ENCODE data around the gene ERICH6B.

The ERICH6B gene

DNA sequence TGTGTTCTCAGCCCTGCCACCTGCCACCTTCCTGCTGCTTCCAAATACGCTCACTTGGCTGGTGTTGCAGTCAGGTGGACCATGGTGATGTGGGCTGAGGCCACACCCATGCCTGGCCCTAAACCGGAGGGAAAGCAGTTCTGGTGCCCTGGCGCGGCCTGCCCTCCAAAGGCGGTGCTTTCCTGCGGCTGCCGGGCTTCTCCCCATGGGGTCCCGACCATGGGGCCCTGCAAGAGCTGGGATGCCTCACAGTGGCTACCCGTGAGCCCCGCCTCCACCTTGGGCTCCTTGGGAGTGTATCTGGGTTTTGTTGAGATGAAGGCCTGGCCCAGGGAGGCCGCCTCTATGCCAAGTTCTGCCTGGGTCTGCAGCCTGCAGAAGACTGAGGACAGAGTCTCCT, 73.7 kb downstream of the ERICH6B start:
- DNase-seq (ENCODE audit: extremely low spot score): no peak
- ChIA-PET CTCF (no interaction called here), POLR2A (no interaction called here)
- TF ChIP-seq HDGF (IDR thresholded peaks at IDR 0.05; ENCODE audit: borderline replicate concordance): no peak
- no peak for TF ChIP-seq ARNT (IDR thresholded peaks at IDR 0.05)
- TF ChIP-seq TARDBP (IDR thresholded peaks at IDR 0.05): no peak
- no peak for TF ChIP-seq FOXM1 (IDR thresholded peaks at IDR 0.05; ENCODE audit: borderline replicate concordance)
- TF ChIP-seq, protein P1, sequence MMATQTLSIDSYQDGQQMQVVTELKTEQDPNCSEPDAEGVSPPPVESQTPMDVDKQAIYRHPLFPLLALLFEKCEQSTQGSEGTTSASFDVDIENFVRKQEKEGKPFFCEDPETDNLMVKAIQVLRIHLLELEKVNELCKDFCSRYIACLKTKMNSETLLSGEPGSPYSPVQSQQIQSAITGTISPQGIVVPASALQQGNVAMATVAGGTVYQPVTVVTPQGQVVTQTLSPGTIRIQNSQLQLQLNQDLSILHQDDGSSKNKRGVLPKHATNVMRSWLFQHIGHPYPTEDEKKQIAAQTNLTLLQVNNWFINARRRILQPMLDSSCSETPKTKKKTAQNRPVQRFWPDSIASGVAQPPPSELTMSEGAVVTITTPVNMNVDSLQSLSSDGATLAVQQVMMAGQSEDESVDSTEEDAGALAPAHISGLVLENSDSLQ (IDR thresholded peaks at IDR 0.05): no peak
- TF ChIP-seq LEF1 (IDR thresholded peaks at IDR 0.05; ENCODE audit: borderline replicate concordance): no peak
- TF ChIP-seq SP1 (IDR thresholded peaks at IDR 0.05): no peak
- TF ChIP-seq BHLHE40 (IDR thresholded peaks at IDR 0.05; ENCODE audit: borderline replicate concordance): no peak
- no peak for TF ChIP-seq FOXA1 (IDR thresholded peaks at IDR 0.05)
- no peak for TF ChIP-seq ZNF384 (IDR thresholded peaks at IDR 0.05)
- TF ChIP-seq FOXK2 (IDR thresholded peaks at IDR 0.05): no peak
- no peak for TF ChIP-seq ELF4 (IDR thresholded peaks at IDR 0.05)
- TF ChIP-seq SUZ12 (IDR thresholded peaks at IDR 0.05): no peak
- TF ChIP-seq L3MBTL2 (conservative IDR thresholded peaks at IDR 0.05): no peak
- TF ChIP-seq NFRKB (IDR thresholded peaks at IDR 0.05): no peak
- no peak for TF ChIP-seq CTBP1 (IDR thresholded peaks at IDR 0.05; ENCODE audit: borderline replicate concordance)

DNA sequence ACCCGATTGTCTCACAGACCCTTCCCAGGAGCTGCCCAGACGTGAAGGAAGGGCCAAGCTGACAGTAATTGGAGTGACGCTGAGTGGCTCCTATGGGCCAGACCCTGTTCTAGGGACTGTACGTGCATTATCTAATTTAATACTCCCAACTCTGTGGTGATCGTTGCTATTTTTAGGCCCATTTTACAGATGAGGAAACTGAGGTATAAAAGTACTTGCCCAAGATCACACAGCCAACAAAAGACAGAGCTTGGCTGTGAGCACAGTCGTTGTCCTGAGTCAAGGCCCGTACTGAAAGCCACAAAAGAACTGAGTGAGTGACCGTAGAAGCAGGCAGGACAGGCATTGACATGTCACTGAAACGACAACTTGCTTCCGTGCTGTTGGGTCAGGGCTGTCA, 74.7 kb downstream of the ERICH6B start:
- no peak for DNase-seq (ENCODE audit: extremely low spot score)
- POLR2A ChIA-PET: no interaction called here
- no peak for TF ChIP-seq CTBP1 (IDR thresholded peaks at IDR 0.05; ENCODE audit: borderline replicate concordance)
- TF ChIP-seq L3MBTL2 (conservative IDR thresholded peaks at IDR 0.05): no peak
- no peak for TF ChIP-seq SP1 (IDR thresholded peaks at IDR 0.05)
- TF ChIP-seq FOXA1 (IDR thresholded peaks at IDR 0.05): no peak
- TF ChIP-seq SUZ12 (IDR thresholded peaks at IDR 0.05): no peak
- TF ChIP-seq LEF1 (IDR thresholded peaks at IDR 0.05; ENCODE audit: borderline replicate concordance): no peak
- TF ChIP-seq TARDBP (IDR thresholded peaks at IDR 0.05): no peak
- TF ChIP-seq NFRKB (IDR thresholded peaks at IDR 0.05): no peak
- TF ChIP-seq FOXK2 (IDR thresholded peaks at IDR 0.05): no peak
- TF ChIP-seq HDGF (IDR thresholded peaks at IDR 0.05; ENCODE audit: borderline replicate concordance): no peak
- TF ChIP-seq ELF4 (IDR thresholded peaks at IDR 0.05): no peak
- no peak for TF ChIP-seq ARNT (IDR thresholded peaks at IDR 0.05)
- TF ChIP-seq, protein P1 (IDR thresholded peaks at IDR 0.05): no peak
- no peak for TF ChIP-seq ZNF384 (IDR thresholded peaks at IDR 0.05)
- no peak for TF ChIP-seq BHLHE40 (IDR thresholded peaks at IDR 0.05; ENCODE audit: borderline replicate concordance)
- TF ChIP-seq FOXM1 (IDR thresholded peaks at IDR 0.05; ENCODE audit: borderline replicate concordance): no peak
- CTCF ChIA-PET: no interaction called here

DNA sequence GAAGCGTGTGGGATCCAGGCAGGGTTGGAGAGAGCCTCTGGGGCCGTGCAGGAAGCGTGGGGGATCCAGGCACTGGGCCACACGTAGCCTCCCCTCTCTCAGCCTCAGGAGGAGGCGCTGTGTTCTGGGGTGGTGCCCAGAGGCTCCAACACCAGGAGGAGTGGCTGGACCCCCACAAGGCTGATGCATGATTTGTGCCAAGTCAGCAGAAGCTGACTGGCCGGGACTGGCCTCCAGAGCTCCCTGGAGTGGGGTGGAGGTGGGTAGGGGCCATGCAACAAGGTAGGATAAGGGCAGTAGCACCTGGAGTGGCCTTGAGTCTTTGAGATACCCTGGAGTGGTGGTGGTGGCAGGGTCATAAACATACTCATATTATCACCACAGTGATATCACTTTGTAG, 75.3 kb downstream of the ERICH6B start:
- POLR2A ChIA-PET: no interaction called here
- TF ChIP-seq BHLHE40 (IDR thresholded peaks at IDR 0.05; ENCODE audit: borderline replicate concordance) (no peak), ELF4 (IDR thresholded peaks at IDR 0.05) (no peak)
- CTCF ChIA-PET: no interaction called here
- no peak for DNase-seq (ENCODE audit: extremely low spot score)

DNA sequence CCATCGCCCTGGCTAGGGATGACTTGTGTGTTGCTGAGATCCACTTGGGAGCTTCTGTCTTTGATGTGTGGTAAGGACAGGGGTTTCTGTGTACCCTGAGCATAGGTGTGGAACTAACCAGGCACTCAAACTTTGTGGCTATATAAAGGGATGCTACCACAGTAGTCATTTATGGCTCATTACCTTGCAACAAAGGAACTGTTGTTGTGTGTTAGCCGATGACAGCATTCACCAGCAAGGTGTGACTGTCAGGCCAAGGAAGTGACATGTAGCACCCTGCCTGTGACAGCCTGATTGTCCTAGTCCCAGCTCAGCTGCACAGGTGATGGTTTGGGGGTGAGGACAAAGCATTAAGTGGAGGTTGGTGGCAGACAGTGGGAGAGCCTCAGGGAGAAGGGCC, 77.2 kb downstream of the ERICH6B start:
- TF ChIP-seq L3MBTL2 (conservative IDR thresholded peaks at IDR 0.05) (no peak), TARDBP (IDR thresholded peaks at IDR 0.05) (no peak), ARNT (IDR thresholded peaks at IDR 0.05) (no peak), NFRKB (IDR thresholded peaks at IDR 0.05) (no peak), HDGF (IDR thresholded peaks at IDR 0.05; ENCODE audit: borderline replicate concordance) (no peak), FOXK2 (IDR thresholded peaks at IDR 0.05) (no peak), SP1 (IDR thresholded peaks at IDR 0.05) (no peak), CTBP1 (IDR thresholded peaks at IDR 0.05; ENCODE audit: borderline replicate concordance) (no peak), SUZ12 (IDR thresholded peaks at IDR 0.05) (no peak), FOXA1 (IDR thresholded peaks at IDR 0.05) (no peak), FOXM1 (IDR thresholded peaks at IDR 0.05; ENCODE audit: borderline replicate concordance) (no peak), LEF1 (IDR thresholded peaks at IDR 0.05; ENCODE audit: borderline replicate concordance) (no peak), ELF4 (IDR thresholded peaks at IDR 0.05) (no peak), ZNF384 (IDR thresholded peaks at IDR 0.05) (no peak), BHLHE40 (IDR thresholded peaks at IDR 0.05; ENCODE audit: borderline replicate concordance) (no peak)
- TF ChIP-seq, protein P1 (IDR thresholded peaks at IDR 0.05): no peak
- ChIA-PET POLR2A (no interaction called here), CTCF (interaction anchor here (0.6 kb wide), 1 partner anchor 146 kb away, joined by 3 read pairs; no protein-coding TSS in a partner anchor)
- DNase-seq (ENCODE audit: extremely low spot score): no peak

DNA sequence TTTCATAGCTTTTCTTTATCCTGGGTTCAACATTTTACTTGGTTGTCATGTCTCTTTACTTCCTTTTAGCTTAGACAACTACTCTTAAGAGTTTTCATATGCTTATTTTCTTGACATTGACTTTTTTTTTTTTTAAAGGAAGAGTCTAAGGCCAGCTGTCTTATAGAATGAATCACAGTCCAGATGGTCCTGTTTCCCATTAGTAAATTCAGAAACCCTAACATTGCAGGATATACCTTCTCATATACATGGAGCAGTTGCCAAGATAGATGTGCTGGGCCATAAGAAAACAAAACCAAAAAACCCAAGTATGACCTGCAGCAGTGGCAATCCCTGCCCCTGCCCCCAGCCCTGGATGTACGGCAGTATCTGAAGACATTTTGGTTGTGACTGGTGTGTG, 78.0 kb downstream of the ERICH6B start:
- ChIA-PET POLR2A (no interaction called here), CTCF (no interaction called here)
- no peak for DNase-seq (ENCODE audit: extremely low spot score)
- TF ChIP-seq FOXM1 (IDR thresholded peaks at IDR 0.05; ENCODE audit: borderline replicate concordance): no peak

DNA sequence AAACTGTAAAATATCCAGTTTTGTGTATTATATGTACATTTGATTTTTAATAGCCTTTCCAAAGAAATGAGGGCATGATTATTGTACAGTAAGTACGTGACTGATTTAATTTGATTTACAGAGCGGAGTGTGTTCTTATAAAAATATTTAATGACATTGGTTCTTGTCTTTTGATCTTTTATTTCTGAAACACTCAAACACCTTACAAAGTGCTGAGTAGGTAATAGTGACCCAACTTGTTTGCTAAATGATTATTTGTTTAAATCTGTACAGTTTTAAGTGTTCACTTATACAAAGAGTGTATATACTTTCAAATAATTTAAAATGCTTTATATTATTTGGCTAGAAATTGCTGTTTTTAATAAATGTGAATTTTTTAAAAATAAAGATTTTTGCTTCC, 79.3 kb downstream of the ERICH6B start:
- POLR2A ChIA-PET: no interaction called here
- CTCF ChIA-PET: no interaction called here
- TF ChIP-seq NFRKB (IDR thresholded peaks at IDR 0.05) (no peak), FOXA1 (IDR thresholded peaks at IDR 0.05) (no peak), TARDBP (IDR thresholded peaks at IDR 0.05) (no peak), L3MBTL2 (conservative IDR thresholded peaks at IDR 0.05) (no peak), FOXK2 (IDR thresholded peaks at IDR 0.05) (no peak), BHLHE40 (IDR thresholded peaks at IDR 0.05; ENCODE audit: borderline replicate concordance) (no peak), HDGF (IDR thresholded peaks at IDR 0.05; ENCODE audit: borderline replicate concordance) (no peak), LEF1 (IDR thresholded peaks at IDR 0.05; ENCODE audit: borderline replicate concordance) (no peak), ZNF384 (IDR thresholded peaks at IDR 0.05) (no peak), FOXM1 (IDR thresholded peaks at IDR 0.05; ENCODE audit: borderline replicate concordance) (no peak), SP1 (IDR thresholded peaks at IDR 0.05) (no peak), ELF4 (IDR thresholded peaks at IDR 0.05) (no peak), CTBP1 (IDR thresholded peaks at IDR 0.05; ENCODE audit: borderline replicate concordance) (no peak), SUZ12 (IDR thresholded peaks at IDR 0.05) (no peak), ARNT (IDR thresholded peaks at IDR 0.05) (no peak)
- TF ChIP-seq, protein P1 (IDR thresholded peaks at IDR 0.05): no peak
- DNase-seq (ENCODE audit: extremely low spot score): no peak
